Measurements from ENCODE around the gene PTPN4.

GRCh38 chr2:119937680-119938079 is 178.0 kb downstream of the PTPN4 start:
- TF ChIP-seq CTCF (IDR thresholded peaks at IDR 0.05) (no peak), POLR2A (IDR thresholded peaks at IDR 0.05) (no peak)

Measured in esophagus squamous epithelium (tissue), 4 donors.